RPMI8226 (cell line): ENCODE measurements around the gene CNTNAP2.

Experiments
- DNase-seq: peaks from one replicate; pipeline ENCODE4 v3.0.0-alpha.2; 2015

Gene CNTNAP2

DNA sequence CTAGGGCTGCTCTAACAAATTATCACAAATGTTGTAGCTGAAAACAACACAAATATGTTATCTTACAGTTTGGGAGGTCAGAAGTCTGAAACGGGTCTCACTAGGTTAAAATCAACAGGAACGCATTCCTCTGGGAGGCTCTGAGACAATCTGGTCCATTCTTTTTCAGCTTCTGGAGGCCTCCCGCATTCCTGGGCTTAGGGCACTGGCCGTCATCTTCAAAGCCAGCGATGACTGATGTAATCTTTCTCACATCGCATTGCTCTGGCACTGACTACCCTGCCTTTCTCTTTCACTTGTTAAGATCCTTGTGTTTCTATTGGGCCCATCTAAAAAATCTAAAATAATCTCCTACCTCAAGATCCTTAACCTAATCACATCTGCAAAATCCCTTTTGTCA, 1402.5 kb downstream of the CNTNAP2 start:
- no peak for DNase-seq

DNA sequence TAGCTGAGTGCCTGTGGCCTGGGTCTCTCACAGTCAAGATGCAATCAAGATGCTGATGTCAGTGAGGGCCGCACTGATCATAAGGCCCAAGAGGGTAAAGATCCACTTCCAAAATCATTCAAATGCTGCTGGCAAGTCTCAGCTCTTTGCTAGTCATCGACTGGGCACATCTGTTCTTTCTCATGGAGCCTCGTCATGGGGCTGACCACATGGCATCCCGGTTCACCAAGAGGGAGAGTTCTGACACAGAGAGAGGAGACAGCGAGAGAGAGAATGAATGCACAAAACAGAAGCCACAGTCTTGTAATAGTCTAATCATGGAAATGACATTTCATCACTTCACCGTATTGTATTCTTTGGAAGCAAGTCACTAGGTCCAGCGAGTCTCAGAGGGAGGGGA, 1406.5 kb downstream of the CNTNAP2 start:
- DNase-seq = no peak

DNA sequence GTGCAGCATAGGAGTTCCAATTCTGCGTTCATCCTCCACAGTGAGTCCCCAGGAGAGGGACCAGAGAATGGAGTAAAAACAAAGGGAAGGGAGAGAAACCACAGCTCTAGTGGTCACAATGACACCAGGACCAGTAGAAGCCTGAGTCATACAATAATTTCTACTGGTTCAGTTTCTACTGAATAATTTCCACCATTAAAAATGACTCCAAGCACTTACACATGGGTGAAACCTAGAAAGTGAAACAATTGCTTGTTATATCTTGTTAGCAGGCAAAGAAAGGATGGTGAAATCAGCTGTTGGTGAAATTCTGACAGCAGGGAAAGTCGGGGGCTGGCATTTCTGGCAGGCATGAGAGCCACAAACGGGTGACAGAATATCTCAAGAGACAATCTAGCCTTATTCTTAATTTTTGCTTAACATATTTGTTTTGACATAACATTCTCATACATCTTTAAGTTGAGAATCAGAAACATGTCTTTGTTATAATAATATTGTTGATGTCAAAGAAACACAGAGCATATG, 1408.2 kb downstream of the CNTNAP2 start:
- no peak for DNase-seq

DNA sequence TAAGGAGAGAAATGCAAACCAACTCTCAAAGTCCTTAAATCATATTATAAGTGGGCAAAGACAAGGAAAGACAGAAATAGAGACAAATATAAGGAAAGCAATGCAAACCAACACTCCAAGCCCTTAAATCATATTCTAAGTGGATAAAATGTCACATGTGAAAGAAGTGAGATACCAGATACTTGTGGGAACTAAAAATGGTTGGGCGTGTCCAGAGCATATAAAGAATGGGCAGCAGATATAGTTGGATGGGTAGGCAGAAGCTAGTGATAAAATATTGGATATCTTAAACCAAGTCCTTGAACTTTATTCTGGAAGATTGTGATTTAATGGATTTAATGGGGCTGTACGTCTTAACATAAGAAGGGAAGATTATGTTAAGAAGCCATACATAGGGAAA, 1408.7 kb downstream of the CNTNAP2 start:
- no peak for DNase-seq

DNA sequence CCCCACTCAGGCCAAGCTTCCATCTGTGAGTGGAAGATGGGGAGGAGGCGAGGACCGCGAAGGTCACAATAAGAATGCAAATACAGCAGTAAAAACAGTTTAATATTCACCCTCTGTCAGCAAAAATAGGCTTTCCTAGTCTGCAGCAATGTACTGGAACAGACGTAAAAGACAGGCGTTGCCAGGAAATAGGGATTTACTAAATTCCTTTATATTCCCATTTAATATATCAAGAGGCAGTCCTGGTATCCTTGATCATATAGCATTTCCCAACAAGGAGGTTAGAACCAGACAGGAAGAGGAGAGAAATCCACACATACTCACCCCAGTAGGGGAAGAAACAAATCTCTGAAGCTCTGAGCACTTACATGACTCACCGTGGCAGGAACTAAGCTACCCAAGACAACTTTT, 1419.1 kb downstream of the CNTNAP2 start:
- no peak for DNase-seq

DNA sequence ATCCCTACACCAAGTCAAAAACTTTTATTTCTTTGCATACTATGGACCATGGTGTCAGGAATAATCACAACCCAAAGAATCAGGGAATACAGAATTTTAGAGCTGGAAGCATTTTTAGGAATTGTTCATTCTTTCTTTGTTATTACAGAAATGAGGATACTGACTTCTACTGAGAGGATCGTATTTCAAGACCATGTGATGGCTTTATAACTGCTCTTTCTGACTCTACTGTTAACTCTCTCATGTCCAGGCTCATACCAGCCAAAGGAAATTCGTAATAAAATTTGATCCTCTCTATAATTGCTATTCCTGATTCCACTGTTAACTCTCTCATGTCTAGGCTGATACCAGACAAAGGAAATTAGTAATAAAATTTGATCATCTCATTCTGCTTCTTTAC, 1423.1 kb downstream of the CNTNAP2 start:
- no peak for DNase-seq

DNA sequence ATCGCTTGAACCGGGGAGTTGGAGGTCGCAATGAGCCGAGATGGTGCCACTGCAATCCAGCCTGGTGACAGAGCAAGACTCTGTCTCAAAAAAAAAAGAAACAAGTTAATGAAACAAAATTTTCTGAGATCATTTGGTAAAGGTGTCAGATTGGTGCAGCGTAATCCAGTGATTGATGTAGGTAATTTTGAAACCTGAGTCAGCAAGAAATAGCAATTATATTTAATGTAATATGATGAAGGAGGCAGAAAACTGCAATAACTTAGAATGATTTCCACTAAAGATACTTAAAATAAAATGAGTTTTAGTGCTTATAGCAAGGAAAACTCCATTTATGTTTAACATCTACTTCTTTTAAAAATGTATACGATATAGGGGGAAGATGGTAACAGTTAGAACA, 1424.1 kb downstream of the CNTNAP2 start:
- no peak for DNase-seq

DNA sequence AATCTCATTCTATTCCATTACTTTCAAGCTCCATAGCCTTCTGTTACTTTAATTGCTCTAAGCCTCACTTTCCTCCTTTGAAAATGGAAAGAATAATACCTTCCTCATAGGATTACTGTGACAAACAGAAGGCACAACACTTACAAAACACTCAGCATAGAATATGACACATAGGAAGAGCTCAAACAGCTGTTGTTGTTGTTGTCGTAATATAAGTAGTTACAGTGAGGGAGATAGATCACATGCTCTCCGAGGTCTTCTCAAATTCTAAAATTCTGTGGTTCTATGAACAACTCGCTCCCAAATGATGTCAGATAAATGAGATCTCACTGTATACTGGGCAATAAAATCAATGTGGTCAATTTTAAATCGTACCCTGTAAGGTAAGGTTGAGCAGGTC, 1424.7 kb downstream of the CNTNAP2 start:
- no peak for DNase-seq

DNA sequence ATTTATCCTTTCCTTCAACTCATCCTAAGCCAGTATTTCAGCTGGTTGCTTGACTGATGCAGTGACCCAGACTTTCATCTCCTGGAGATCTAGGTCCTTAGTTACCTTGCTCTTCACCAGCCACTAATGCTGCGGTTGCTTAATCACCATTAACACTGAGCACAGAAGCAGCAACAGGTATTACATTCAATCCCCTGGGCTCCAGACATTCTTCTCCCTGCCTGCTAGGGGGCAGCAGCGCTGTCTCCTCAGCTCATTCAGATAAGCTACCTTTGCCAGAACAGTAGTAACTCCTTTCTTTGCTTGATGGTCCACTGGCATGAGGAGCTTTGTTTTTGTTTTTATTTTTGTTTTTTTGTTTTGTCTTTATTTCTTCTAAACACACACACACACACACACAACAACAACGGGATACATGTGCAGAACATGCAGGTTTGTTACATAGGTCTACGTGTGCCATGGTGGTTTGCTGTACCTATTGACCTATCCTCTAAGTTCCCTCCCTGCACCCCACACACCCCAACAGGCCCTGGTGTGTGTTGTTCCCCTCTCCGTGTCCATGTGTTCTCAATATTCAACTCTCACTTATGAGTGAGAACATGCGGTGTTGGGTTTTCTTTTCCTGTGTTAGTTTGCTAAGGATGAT, 1430.8 kb downstream of the CNTNAP2 start:
- peak; percentile 49 for DNase-seq

DNA sequence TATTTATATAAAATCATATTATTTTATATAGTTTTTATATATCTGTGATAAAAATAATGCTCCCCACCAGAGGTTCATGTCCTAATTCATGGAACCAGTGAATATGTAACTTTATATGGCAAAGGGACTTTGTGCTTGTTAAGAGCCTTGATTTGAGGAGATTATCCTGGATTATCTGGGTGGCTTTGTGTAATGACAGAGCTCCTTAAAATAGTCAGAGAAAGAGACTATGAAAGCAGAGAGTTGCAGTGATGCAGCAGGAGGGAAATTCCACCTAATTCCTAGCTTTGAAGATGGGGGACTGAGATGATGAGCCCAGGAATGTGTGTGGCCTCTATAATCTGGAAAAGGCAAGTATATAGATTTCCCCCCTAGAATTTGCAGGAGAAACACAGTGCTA, 1439.7 kb downstream of the CNTNAP2 start:
- no peak for DNase-seq

DNA sequence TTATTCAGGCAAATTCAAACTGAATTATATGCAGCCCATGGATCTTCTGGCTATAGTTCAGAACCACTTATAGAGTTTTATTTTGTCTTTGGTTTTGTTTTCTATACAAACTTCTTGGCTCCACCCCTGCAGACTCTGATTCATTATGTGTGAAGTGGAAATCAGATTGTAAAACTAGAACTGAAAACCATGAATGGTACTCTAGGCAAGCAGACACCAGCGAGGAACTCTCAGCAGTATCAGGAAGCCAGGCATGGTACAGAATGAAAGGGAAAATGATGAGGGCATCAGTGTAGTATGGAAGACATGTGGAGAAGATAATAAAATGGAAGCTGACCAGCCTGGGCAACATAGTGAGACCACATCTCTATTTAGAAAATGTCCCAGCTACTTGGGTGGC, 1447.1 kb downstream of the CNTNAP2 start:
- no peak for DNase-seq

DNA sequence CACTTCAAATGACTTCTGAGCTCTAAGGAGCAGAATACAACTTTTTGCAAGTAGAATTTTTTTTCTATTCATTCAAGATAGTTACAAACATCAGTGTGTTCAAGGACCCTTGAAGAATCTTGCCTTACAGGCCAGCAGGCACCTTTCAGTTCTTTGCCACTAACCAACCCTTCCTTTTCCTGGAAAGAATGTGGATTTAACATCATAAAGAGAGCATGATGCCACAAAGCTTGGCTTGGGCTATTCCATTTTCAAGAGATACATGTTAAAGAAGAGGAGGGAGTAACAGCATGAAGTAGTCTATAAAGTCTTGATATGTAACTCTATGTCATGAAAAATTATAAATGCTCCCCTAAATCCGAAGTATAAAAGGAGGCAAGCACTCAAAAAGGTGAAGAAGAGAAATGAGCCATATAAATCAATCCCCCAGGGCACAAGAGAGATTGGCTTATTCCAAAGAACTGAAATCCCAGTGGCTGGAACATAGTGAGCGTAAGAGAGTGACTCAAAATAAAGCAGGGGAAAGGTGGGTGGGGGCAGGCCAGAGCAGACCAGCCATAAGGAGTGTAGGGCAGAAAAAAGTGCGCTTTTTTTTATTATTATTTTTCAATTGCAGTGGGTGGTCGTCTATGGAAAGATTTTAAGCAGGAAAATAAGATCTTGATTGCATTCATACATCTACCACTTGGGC, 1448.3 kb downstream of the CNTNAP2 start:
- no peak for DNase-seq

DNA sequence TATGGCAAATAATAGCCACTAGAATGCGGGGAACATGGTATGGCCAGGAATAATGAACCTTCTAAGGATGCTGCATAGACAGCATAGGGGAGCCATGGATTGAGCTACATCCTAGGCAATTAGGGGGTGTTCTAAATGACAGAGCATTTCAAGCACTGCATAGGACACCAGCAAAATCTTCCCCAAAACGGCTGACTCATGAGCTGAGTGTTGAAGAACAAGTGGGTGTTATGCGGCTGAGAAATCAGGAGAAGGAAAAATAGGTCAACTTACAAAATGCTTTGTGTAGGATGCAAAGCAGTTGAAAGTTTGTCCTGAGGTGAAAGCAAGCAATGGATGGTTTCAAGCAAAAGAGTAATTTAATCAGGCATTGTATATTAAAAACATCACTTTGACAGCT, 1450.4 kb downstream of the CNTNAP2 start:
- no peak for DNase-seq

DNA sequence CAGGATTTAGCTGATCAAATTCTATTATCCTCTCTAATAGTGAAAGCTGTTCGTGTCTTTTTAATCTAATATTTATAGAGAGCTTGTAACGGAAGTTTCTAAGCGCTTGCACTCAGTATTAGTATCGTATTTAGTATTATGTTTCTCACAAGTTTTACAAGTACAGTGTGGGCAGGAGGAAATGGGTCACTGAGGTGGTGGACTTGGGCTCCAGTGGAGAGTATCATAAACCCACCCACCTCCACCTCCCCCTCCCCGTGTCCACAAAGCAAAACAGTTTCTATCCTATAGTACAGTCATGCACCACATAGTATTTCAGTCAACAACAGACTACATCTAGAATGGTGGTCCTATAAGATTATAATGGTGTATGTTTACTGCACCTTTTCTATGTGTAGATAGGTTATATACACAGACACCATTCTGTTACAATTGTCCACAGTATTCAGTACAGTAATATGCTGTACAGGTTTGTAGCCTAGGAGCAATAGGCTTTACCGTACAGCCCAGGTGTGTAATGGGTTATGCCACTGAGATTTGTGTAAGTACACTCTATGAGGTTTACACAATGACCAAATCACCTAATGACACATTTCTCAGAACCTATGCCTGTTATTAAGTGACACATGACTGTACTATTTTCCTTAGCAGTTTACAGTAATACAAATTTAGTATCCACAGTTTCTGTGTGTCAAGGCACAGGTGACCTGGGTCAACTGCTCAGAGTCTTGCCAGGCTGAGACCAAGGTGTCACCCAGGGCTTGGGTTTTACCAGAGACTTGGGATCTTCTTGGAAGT, 1452.7 kb downstream of the CNTNAP2 start:
- no peak for DNase-seq

DNA sequence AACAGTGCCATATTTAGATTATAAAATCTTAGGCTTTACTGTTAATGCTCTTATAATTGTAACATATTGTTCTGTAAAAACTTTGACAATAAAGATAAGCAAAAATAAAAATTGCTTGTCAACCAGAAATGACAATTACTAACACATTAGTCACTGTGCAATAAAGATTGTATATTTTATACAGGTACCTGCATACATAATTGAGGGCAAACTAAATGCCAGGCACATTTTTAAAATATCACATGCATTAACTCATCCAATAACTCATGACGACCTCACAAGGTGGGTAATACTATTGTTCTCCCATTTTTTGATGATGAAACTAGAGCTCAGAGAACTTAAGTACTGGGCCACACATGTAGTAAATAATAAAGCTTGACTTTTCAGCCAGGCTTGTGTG, 1453.8 kb downstream of the CNTNAP2 start:
- no peak for DNase-seq

DNA sequence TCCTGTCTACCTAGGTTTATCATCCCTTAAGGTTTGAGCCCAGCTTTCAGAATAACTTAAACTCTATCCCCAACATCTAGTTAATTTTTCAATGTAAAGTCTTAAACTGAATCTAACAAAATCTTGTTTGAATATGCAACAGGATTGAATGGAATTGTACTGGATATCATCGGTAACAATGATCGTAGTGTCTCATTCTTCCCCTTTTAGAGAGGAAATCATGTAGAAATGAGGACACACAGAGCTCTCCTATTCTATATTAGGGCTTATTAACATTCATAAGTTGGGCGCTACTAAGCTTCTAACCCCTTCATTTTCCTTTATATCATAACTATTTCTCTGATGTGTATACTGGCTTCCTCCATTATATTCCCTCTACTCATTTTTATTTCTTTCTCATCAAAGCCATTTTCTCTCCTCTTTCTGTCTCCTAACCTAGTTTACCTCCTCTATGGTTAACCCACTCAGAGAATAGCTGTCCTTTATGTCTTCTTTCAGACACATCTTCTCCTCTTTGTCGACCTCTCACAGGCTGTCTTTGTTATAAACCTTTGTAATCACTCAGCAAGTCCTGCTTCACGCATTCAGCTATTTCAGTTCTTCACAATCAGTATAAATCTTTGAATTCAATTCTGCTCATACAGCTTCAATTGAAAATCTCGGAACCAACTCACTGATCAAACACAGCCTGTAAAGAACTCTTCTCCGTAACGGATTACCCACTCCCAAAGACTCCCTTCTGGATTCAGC, 1455.0 kb downstream of the CNTNAP2 start:
- no peak for DNase-seq

DNA sequence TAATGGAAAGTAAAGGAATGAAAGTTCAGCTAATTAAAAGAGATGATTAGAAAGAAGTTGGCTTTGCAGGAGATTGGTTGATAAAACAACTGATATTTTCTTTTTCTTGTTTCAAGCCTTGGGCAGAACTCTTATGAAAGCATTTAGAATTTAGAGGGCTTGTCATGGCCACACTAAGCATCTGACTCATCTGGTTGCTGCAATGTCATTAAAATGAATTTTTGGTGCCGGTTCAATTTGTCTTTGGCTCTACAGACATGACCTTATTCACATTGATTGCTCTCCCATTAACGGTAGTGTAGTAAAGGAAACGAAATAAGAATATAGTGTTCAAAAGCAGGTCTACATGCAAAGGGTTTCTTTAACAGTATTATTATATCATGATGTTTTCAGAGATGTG, 1461.6 kb downstream of the CNTNAP2 start:
- no peak for DNase-seq

DNA sequence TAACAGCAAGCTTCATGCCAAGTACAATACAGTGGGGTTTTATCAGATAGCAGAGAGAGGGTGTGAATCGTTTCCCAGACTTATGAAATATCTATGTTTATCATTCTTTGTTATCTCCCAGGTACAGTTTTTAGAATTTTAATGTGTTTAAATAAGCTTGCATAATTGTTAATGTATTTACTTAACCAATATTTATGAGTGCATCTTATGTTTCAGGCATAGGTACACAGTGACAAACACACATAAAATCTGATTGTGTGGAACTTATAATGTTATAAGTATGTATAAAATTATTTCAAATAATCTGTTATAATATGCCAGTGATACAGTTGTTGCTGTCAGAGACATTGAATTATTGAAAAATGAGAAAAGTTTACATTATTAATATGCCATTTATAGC, 1462.5 kb downstream of the CNTNAP2 start:
- DNase-seq = no peak

DNA sequence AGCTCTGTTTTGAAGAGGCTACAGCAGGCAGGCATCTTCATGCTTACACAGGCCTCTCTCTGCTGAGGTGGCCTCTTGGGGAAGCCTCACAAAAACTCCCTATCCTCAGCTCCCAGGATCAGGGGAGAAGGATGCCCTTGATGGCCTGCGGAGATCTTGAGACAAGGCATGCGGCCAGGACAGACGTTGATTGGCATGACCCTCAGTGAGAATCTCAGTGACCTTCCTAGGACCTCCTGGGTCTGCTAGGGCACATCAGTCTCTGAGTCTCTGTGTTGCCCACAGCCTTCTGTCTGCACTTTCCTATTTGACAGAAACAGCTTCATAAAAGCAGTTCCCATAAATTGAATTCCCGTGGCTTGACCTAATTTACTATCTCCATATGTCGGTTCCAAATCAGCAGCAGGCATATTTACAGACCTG, 1468.2 kb downstream of the CNTNAP2 start:
- DNase-seq = no peak

DNA sequence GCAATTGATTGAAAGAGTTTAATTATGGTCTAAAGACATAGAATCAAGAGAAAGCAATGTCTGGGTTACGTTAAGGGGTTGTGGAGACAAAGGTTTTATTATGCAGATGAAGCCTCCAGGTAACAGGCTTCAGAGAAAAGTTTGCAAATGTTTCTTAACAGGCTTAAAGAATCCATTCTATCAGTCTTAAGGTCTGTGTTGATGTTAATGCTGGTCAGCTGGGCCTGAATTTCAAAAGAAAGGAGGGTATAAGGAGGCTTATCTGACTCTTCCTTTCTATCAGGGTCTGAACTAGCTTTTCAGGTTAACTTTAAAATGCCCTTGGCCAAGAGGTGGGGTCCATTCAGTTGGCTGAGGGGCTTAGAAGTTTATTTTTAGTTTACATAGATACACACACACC, 1469.5 kb downstream of the CNTNAP2 start:
- no peak for DNase-seq

DNA sequence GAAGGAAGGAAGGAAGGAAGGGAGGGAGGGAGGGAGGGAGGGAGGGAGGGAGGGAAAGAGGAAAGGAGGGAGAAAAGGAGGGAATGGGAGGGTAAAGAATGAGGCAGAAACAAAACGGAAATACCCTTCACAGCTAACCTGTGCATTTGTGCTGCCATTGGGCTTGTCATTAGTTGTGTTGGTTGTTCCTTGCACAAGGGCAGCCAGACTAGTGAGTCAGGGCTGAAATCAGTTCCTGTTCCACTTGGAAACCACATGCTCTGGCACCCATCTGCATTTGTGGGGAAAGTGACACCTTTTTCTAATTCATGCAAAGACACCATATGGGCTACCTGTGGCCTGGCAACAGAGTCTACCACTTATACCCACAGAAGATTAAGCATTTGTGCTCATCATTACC, 1469.9 kb downstream of the CNTNAP2 start:
- DNase-seq = no peak

DNA sequence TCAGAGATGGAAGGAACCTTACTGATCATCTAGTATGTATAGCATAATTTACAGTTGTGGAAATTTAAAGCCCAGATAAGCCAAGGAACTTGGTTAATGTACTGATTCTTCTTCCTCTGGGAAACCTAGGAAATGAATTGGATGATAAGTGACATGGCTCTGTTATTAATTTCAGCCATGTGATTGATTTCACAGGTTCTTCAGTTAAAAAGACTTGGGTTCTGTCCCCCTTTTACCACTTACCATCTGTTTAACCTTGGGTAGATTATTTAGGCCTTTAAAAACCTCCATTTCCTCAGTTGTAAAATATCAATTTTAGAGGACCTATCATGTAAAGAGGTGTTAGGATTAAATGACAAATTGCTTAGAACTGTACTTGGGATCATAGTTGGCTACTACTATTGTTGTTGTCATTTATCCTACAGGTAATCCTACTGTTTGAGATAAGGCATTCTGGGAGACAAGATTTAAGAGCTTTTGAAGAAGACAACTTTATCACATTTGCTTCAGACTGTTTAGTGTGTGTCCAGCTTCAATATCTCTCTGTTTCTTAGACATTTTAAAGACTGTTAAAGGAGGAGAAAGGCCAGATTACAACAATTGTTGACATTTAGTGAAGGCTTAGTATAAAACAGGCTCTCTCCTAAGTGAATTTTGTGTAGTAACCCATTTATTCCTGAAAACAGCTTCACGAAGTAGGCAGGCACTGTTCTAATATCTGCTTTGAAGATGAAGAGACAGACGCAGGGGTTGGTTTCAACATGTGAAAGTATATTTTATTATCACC, 1476.9 kb downstream of the CNTNAP2 start:
- DNase-seq = no peak
